Measurements from ENCODE around the gene TRAM2.

The TRAM2 gene

DNA sequence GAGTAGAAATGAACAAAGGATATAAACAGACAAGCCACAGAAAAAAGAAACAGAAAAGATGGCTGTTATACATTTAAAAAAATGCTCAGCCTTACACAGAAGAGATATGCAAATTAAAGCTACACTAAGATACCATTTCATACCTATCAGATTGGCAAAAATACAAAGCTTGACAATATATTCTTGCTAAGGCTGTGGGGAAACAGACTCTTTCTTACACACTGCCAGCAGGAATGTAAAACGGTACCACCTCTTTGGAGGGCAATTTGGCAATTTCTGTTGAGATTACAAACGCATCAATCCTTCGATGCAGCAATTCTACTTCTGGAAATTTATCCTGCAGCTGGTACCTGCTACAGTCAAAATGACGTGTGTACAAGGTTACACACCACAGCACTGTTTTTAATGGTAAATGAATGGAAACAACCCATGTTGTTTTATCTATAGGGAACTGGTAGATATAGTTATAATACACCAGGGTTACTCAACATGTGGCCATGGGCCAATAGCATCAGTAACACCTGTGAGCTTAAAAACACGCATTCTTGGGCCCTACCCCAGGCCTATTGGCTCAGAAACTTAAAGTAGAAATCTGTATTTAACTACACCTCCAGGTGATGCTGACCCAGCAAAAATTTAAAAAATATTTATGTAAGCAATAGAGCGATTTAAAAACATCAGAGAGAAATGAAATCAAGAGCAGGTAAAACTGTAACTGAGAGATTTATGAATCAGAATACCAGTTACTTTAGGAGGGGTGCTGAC, 53.3 kb downstream of the TRAM2 start:
- no peaks in the 10 kb centered on the region for H3K27me3 ChIP-seq (ENCODE audit: control insufficient read depth, low read length)
- H3K27ac ChIP-seq (ENCODE audit: low read depth, low read length): no peak overlapping the region
- H3K9me3 ChIP-seq (ENCODE audit: control insufficient read depth, insufficient read depth, low read length): no peaks in the 10 kb centered on the region
- no peak overlapping the region for H3K4me2 ChIP-seq (ENCODE audit: low read length)
- H3K36me3 ChIP-seq (ENCODE audit: control insufficient read depth, low read length): no peaks in the 10 kb centered on the region
- no peaks in the 10 kb centered on the region for H3K79me2 ChIP-seq (ENCODE audit: control insufficient read depth, low read length)
- H3F3A ChIP-seq (ENCODE audit: control insufficient read depth, insufficient read depth): no peaks in the 10 kb centered on the region
- H3K4me1 ChIP-seq (ENCODE audit: control insufficient read depth, low read length): no peaks in the 10 kb centered on the region
- no peak overlapping the region for H3K4me3 ChIP-seq (ENCODE audit: low read length)
- no peaks in the 10 kb centered on the region for H4K20me1 ChIP-seq (ENCODE audit: control insufficient read depth, insufficient read depth, low read depth, low read length)
- TF ChIP-seq EZH2phosphoT487 (IDR thresholded peaks at IDR 0.05; ENCODE audit: borderline replicate concordance, low read length) (no peak), CTCF (IDR thresholded peaks at IDR 0.05; ENCODE audit: low read depth, low read length, poor library complexity, severe bottlenecking) (no peak)
- H3K9me2 ChIP-seq (replicated peaks; ENCODE audit: control insufficient read depth, low read length): no peaks in the 10 kb centered on the region

DNA sequence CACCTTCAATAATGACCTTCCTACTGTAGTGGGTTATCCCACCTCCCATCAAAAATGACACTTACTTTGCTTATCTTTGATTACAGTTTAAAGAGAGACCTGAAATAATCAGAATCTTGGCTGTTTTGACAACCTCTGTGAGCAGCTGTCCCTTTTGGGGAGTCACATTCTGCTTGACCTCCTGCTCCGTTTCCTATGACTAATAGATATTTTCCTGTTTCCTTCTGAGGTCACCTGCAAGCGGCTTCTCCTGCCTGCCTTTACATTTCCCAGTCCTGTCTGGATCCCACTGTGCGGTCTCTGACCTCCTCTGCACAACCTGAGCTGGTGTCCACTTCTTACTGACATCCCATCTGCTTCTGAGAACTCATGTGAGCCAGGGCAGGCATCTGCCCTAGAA, 54.2 kb downstream of the TRAM2 start:
- Histone ChIP-seq H3K4me3 (ENCODE audit: low read length) (no peak overlapping the region), H3K27ac (ENCODE audit: low read depth, low read length) (no peak overlapping the region), H3K36me3 (ENCODE audit: control insufficient read depth, low read length) (no peaks in the 10 kb centered on the region), H3K4me1 (ENCODE audit: control insufficient read depth, low read length) (no peaks in the 10 kb centered on the region), H3K79me2 (ENCODE audit: control insufficient read depth, low read length) (no peaks in the 10 kb centered on the region), H3K27me3 (ENCODE audit: control insufficient read depth, low read length) (no peaks in the 10 kb centered on the region), H3F3A (ENCODE audit: control insufficient read depth, insufficient read depth) (no peaks in the 10 kb centered on the region), H3K9me2 (replicated peaks; ENCODE audit: control insufficient read depth, low read length) (no peaks in the 10 kb centered on the region), H3K9me3 (ENCODE audit: control insufficient read depth, insufficient read depth, low read length) (no peaks in the 10 kb centered on the region), H4K20me1 (ENCODE audit: control insufficient read depth, insufficient read depth, low read depth, low read length) (no peaks in the 10 kb centered on the region), H3K4me2 (ENCODE audit: low read length) (no peak overlapping the region)
- TF ChIP-seq CTCF (IDR thresholded peaks at IDR 0.05; ENCODE audit: low read depth, low read length, poor library complexity, severe bottlenecking): no peak
- no peak for TF ChIP-seq EZH2phosphoT487 (IDR thresholded peaks at IDR 0.05; ENCODE audit: borderline replicate concordance, low read length)

DNA sequence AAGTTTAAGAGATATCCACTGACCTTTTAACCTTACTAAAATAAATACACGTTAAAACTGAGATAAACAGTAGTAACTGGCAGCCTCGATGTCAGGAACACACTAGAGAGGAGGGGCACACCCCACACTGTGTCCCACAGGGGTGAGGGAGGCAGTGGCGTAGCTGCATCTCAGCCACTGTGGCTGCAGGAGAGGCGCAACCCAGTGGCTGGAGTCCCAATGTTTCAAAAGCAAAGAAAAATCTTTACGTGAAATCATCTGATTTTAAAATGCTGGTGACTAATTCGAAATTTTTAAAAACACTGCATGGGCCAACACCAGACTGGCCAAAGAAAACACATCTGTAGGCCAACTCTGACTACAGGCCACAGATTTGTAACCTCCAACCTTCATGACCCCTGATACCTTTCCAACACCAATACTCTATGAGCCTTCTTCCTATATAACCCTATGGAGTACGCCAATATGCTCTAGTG, 54.7 kb downstream of the TRAM2 start:
- H3K36me3 ChIP-seq (ENCODE audit: control insufficient read depth, low read length): no peaks in the 10 kb centered on the region
- no peaks in the 10 kb centered on the region for H3K27me3 ChIP-seq (ENCODE audit: control insufficient read depth, low read length)
- H3K79me2 ChIP-seq (ENCODE audit: control insufficient read depth, low read length): no peaks in the 10 kb centered on the region
- H3K4me3 ChIP-seq (ENCODE audit: low read length): no peak overlapping the region
- no peaks in the 10 kb centered on the region for H3K9me3 ChIP-seq (ENCODE audit: control insufficient read depth, insufficient read depth, low read length)
- no peak overlapping the region for H3K4me2 ChIP-seq (ENCODE audit: low read length)
- no peaks in the 10 kb centered on the region for H3K4me1 ChIP-seq (ENCODE audit: control insufficient read depth, low read length)
- H4K20me1 ChIP-seq (ENCODE audit: control insufficient read depth, insufficient read depth, low read depth, low read length): no peaks in the 10 kb centered on the region
- H3K27ac ChIP-seq (ENCODE audit: low read depth, low read length): no peak overlapping the region
- no peaks in the 10 kb centered on the region for H3K9me2 ChIP-seq (replicated peaks; ENCODE audit: control insufficient read depth, low read length)
- TF ChIP-seq EZH2phosphoT487 (IDR thresholded peaks at IDR 0.05; ENCODE audit: borderline replicate concordance, low read length) (no peak), CTCF (IDR thresholded peaks at IDR 0.05; ENCODE audit: low read depth, low read length, poor library complexity, severe bottlenecking) (no peak)
- no peaks in the 10 kb centered on the region for H3F3A ChIP-seq (ENCODE audit: control insufficient read depth, insufficient read depth)
